ENCODE data around the gene MED13.

- TF ChIP-seq POLR2A (IDR thresholded peaks at IDR 0.05; ENCODE audit: low read depth) (no peak), EP300 (IDR thresholded peaks at IDR 0.05) (no peak), POLR2AphosphoS5 (IDR thresholded peaks at IDR 0.05) (no peak)
Observed at GRCh38 chr17:62009220-62009619, 55.9 kb downstream of the MED13 start.
